ENCODE data around the gene TFF1.

TFF1 gene

DNA sequence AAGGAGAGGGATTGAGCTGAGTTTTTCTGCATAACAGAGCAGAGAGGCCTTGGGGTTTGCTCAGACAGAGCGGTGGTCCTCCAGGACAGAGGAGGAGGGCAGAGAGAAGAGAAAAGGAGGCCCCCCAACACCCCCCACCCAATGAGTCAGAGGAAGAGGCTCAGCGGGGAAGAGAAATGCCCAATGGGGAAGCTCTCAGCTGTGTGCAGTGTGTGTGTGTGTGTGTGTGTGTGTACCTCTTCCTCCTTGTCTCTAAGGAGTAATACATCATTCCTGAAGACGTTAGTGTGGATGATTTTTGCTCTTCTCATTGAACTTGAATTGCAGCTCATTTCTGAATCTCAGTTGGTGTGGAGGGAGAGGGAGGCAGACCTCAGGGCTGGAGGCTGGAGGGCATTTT lies 20.8 kb upstream of the TFF1 start:
- Histone ChIP-seq H4K20me1 (ENCODE audit: insufficient read depth, low read length) (no peaks in the 10 kb centered on the region), H3K9ac (ENCODE audit: low read length) (no peak overlapping the region), H3K27ac (ENCODE audit: low read length) (no peak overlapping the region), H3K36me3 (replicated peaks; ENCODE audit: low read depth, low read length) (no peaks in the 10 kb centered on the region), H3K27me3 (ENCODE audit: low read depth, low read length) (0 out of 2 replicates have a peak, but pooled peaks cover 4% of the 10 kb centered on the region), H3K4me1 (ENCODE audit: low read length) (peaks cover 6% of the 10 kb centered on the region), H3K79me2 (ENCODE audit: low read length) (no peaks in the 10 kb centered on the region), H3K9me3 (ENCODE audit: insufficient read depth, low read length) (no peaks in the 10 kb centered on the region), H2AFZ (ENCODE audit: low read depth, low read length) (no peak overlapping the region), H3K4me3 (ENCODE audit: low read length) (no peak overlapping the region), H3K4me2 (ENCODE audit: low read length) (no peak overlapping the region)
- TF ChIP-seq EZH2phosphoT487 (IDR thresholded peaks at IDR 0.05; ENCODE audit: low read depth) (no peak), CTCF (IDR thresholded peaks at IDR 0.05; ENCODE audit: low read depth, low read length) (no peak)

DNA sequence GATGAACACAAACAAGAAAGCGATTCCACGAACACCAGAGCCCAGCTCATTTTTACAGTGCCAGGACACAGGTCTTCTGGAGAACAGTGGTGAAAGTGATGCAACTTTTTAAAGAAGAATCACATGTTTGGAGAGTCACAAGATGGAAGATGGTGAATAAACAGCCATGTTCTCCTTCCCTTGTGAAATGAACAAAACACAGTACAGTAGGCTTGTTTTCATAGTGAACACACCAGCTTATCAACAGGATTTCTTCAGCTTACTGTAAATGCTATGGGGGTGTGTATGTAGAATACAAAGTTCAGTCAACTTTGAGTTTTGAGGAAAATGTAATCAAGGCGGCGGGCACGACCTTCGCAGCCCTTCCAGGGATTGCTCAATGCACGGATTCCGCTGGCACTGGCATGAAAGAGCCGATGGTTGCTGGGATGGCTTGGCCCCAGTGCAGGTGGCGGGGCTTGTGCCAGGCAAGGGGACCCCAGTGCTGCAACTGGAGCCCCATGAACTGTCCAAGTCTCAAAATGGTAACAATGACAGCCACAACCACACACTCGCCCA lies 19.8 kb upstream of the TFF1 start:
- no peak overlapping the region for H3K9ac ChIP-seq (ENCODE audit: low read length)
- no peak overlapping the region for H3K4me3 ChIP-seq (ENCODE audit: low read length)
- H3K27ac ChIP-seq (ENCODE audit: low read length) = no peak overlapping the region
- peaks cover 6% of the 10 kb centered on the region; the same call in 1 of the 2 replicates for H3K9me3 ChIP-seq (ENCODE audit: insufficient read depth, low read length)
- H3K27me3 ChIP-seq (ENCODE audit: low read depth, low read length) = 0 out of 2 replicates have a peak, but pooled peaks cover 4% of the 10 kb centered on the region
- TF ChIP-seq EZH2phosphoT487 (IDR thresholded peaks at IDR 0.05; ENCODE audit: low read depth) (no peak), CTCF (IDR thresholded peaks at IDR 0.05; ENCODE audit: low read depth, low read length) (no peak)
- H3K4me2 ChIP-seq (ENCODE audit: low read length) = no peak overlapping the region
- H3K36me3 ChIP-seq (replicated peaks; ENCODE audit: low read depth, low read length) = no peaks in the 10 kb centered on the region
- H2AFZ ChIP-seq (ENCODE audit: low read depth, low read length) = no peak overlapping the region
- H4K20me1 ChIP-seq (ENCODE audit: insufficient read depth, low read length) = no peaks in the 10 kb centered on the region
- no peaks in the 10 kb centered on the region for H3K79me2 ChIP-seq (ENCODE audit: low read length)
- peaks cover 6% of the 10 kb centered on the region for H3K4me1 ChIP-seq (ENCODE audit: low read length)

GRCh38 chr21:42385619-42386018 lies 19.3 kb upstream of the TFF1 start:
- no peak overlapping the region for H3K9ac ChIP-seq (ENCODE audit: low read length)
- no peaks in the 10 kb centered on the region for H4K20me1 ChIP-seq (ENCODE audit: insufficient read depth, low read length)
- no peak overlapping the region for H2AFZ ChIP-seq (ENCODE audit: low read depth, low read length)
- no peak overlapping the region for H3K4me3 ChIP-seq (ENCODE audit: low read length)
- H3K4me1 ChIP-seq (ENCODE audit: low read length) = peaks cover 6% of the 10 kb centered on the region
- H3K27ac ChIP-seq (ENCODE audit: low read length) = no peak overlapping the region
- peaks cover 6% of the 10 kb centered on the region; the same call in 1 of the 2 replicates for H3K9me3 ChIP-seq (ENCODE audit: insufficient read depth, low read length)
- TF ChIP-seq EZH2phosphoT487 (IDR thresholded peaks at IDR 0.05; ENCODE audit: low read depth) (no peak), CTCF (IDR thresholded peaks at IDR 0.05; ENCODE audit: low read depth, low read length) (no peak)
- H3K4me2 ChIP-seq (ENCODE audit: low read length) = no peak overlapping the region
- H3K36me3 ChIP-seq (replicated peaks; ENCODE audit: low read depth, low read length) = no peaks in the 10 kb centered on the region
- H3K27me3 ChIP-seq (ENCODE audit: low read depth, low read length) = 0 out of 2 replicates have a peak, but pooled peaks cover under 1% of the 10 kb centered on the region
- no peaks in the 10 kb centered on the region for H3K79me2 ChIP-seq (ENCODE audit: low read length)

DNA sequence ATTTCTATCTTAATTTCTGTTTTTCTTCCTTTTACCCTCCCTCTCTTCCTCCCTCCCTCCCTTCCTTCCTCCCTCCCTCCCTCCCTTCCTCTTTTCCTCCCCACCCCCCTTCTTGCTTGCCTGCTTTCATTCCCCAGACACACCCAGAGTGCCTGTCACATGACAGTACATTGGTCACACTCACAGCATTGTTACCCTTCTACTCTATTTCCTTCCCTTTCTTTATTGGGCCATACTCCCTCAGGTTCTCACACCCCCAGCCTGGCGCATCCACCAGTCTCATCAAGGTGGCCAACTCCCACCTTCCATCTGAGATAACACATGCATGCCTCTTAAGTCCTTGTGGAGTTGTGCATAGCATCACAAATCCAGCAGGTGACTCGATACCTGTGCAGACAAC lies 18.7 kb upstream of the TFF1 start:
- TF ChIP-seq EZH2phosphoT487 (IDR thresholded peaks at IDR 0.05; ENCODE audit: low read depth) = no peak
- no peak for TF ChIP-seq CTCF (IDR thresholded peaks at IDR 0.05; ENCODE audit: low read depth, low read length)
- H3K36me3 ChIP-seq (replicated peaks; ENCODE audit: low read depth, low read length) = no peaks in the 10 kb centered on the region
- H3K4me1 ChIP-seq (ENCODE audit: low read length) = peaks cover 4% of the 10 kb centered on the region

More for the DNA sequence above, 18.7 kb upstream of the TFF1 start:
- no peak overlapping the region for H2AFZ ChIP-seq (ENCODE audit: low read depth, low read length)
- peaks cover 6% of the 10 kb centered on the region; the same call in 1 of the 2 replicates for H3K9me3 ChIP-seq (ENCODE audit: insufficient read depth, low read length)
- no peak overlapping the region for H3K4me3 ChIP-seq (ENCODE audit: low read length)
- H3K9ac ChIP-seq (ENCODE audit: low read length) = no peak overlapping the region
- no peak overlapping the region for H3K27ac ChIP-seq (ENCODE audit: low read length)
- H3K4me2 ChIP-seq (ENCODE audit: low read length) = no peak overlapping the region
- H4K20me1 ChIP-seq (ENCODE audit: insufficient read depth, low read length) = no peaks in the 10 kb centered on the region
- H3K27me3 ChIP-seq (ENCODE audit: low read depth, low read length) = no peaks in the 10 kb centered on the region
- no peaks in the 10 kb centered on the region for H3K79me2 ChIP-seq (ENCODE audit: low read length)

Data from OCI-LY3 (cell line).